Neural cell (in vitro differentiated cells): Measurements from ENCODE around the gene PXMP2. TPM values are rescaled to one million over a fixed set of nuclear protein-coding genes. Genes with fewer than 3 reads are reported as not detected.

ENCODE experiments used
- H2AFZ ChIP-seq: fragments of 200-600, 300-800 bp; sonication (generic), shearing (Covaris generic); 2 replicates; pipeline ENCODE4 v1.6.0; 2014; ENCODE audit warnings: low read depth, mild to moderate bottlenecking, antibody characterized with exemption, low read length, moderate library complexity
- H3F3A ChIP-seq: fragments of 200-600 bp; shearing (Covaris generic); 2 replicates; pipeline ENCODE4 v1.6.1; 2016; ENCODE audit warnings: mild to moderate bottlenecking, moderate library complexity, mixed read lengths, antibody characterized with exemption, low read length; ENCODE audit not compliant: insufficient read depth, poor library complexity, severe bottlenecking
- H3K27ac ChIP-seq: fragments of 200-600, 300-800 bp; sonication (generic), shearing (Covaris generic); 2 replicates; pipeline ENCODE4 v1.5.1; 2014; ENCODE audit warnings: mild to moderate bottlenecking, low read length, moderate library complexity
- H3K27me3 ChIP-seq: fragments of 300-800, 200-600 bp; sonication (generic), shearing (Covaris generic); 2 replicates; pipeline ENCODE4 v1.6.0; 2014; ENCODE audit warnings: mild to moderate bottlenecking, low read depth, low read length, moderate library complexity; ENCODE audit not compliant: insufficient read depth
- H3K36me3 ChIP-seq: fragments of 300-800, 200-600 bp; sonication (generic), shearing (Covaris generic); 2 replicates; pipeline ENCODE4 v1.5.1; 2014; ENCODE audit warnings: mild to moderate bottlenecking, antibody characterized with exemption, low read length, moderate library complexity; ENCODE audit not compliant: insufficient read depth
- H3K4me2 ChIP-seq: fragments of 300-800, 200-600 bp; sonication (generic), shearing (Covaris generic); 2 replicates; pipeline ENCODE4 v1.6.0; 2014; ENCODE audit warnings: mild to moderate bottlenecking, low read length
- H3K4me3 ChIP-seq: fragments of 300-800, 200-600 bp; sonication (generic), shearing (Covaris generic); 2 replicates; pipeline ENCODE4 v1.5.1; 2014; ENCODE audit warnings: mild to moderate bottlenecking, low read length, moderate library complexity
- H3K79me2 ChIP-seq: fragments of 200-600 bp; shearing (Covaris generic); replicated peaks from 2 replicates; pipeline ENCODE4 v1.6.0; 2014; ENCODE audit warnings: mild to moderate bottlenecking, low read length, moderate library complexity; ENCODE audit not compliant: insufficient read depth
- H3K9ac ChIP-seq: fragments of 300-800, 200-600 bp; sonication (generic), shearing (Covaris generic); 2 replicates; pipeline ENCODE4 v1.6.1; 2016; ENCODE audit warnings: mild to moderate bottlenecking, low read length, mixed read lengths
- H3K9me2 ChIP-seq: fragments of 200-600 bp; shearing (Covaris generic); 2 replicates; pipeline ENCODE4 v1.6.1; 2016; ENCODE audit warnings: mild to moderate bottlenecking, low read length, mixed read lengths; ENCODE audit not compliant: insufficient read depth
- H3K9me3 ChIP-seq: fragments of 200-600, 300-800 bp; sonication (generic), shearing (Covaris generic); 2 replicates; pipeline ENCODE4 v1.6.1; 2016; ENCODE audit warnings: mild to moderate bottlenecking, mixed run types, low read length, moderate library complexity, mixed read lengths
- H4K20me1 ChIP-seq: fragments of 200-600 bp; shearing (Covaris generic); 2 replicates; pipeline ENCODE4 v1.6.1; 2016; ENCODE audit warnings: mild to moderate bottlenecking, mixed run types; ENCODE audit not compliant: insufficient read depth
- CTCF ChIP-seq: fragments of 450-650 bp; IDR thresholded peaks from 2 replicates; pipeline ENCODE4 v1.5.1; 2014; ENCODE audit warnings: antibody characterized with exemption, mild to moderate bottlenecking, moderate library complexity; ENCODE audit not compliant: poor library complexity, severe bottlenecking
- EP300 ChIP-seq: fragments of 450-650 bp; conservative IDR thresholded peaks from 2 replicates; pipeline ENCODE4 v1.6.1; 2014; ENCODE audit warnings: antibody characterized with exemption, mild to moderate bottlenecking, moderate library complexity; ENCODE audit not compliant: poor library complexity, severe bottlenecking
- EZH2 ChIP-seq: fragments of 200-600, 300-800 bp; shearing (Covaris generic), sonication (generic); IDR thresholded peaks from 2 replicates; pipeline ENCODE4 v1.6.1; 2014; ENCODE audit warnings: antibody characterized with exemption, low read length, borderline replicate concordance, mild to moderate bottlenecking; ENCODE audit not compliant: insufficient read depth, poor library complexity, severe bottlenecking
- MXI1 ChIP-seq: fragments of 450-650 bp; conservative IDR thresholded peaks from 2 replicates; pipeline ENCODE4 v1.6.1; 2014; ENCODE audit warnings: antibody characterized with exemption, mild to moderate bottlenecking; ENCODE audit not compliant: poor library complexity, severe bottlenecking
- POLR2AphosphoS5 ChIP-seq: IDR thresholded peaks from 2 replicates; pipeline ENCODE4 v1.6.1; 2012
- RAD21 ChIP-seq: fragments of 450-650 bp; conservative IDR thresholded peaks from 2 replicates; pipeline ENCODE4 v1.6.1; 2014; ENCODE audit warnings: antibody characterized with exemption, mild to moderate bottlenecking, moderate library complexity
- REST ChIP-seq: IDR thresholded peaks from 2 replicates; pipeline ENCODE4 v1.6.1; 2012; ENCODE audit warnings: borderline replicate concordance
- SMC3 ChIP-seq: fragments of 450-650 bp; conservative IDR thresholded peaks from 2 replicates; pipeline ENCODE4 v1.6.1; 2014; ENCODE audit warnings: antibody characterized with exemption, mild to moderate bottlenecking, moderate library complexity; ENCODE audit not compliant: poor library complexity
- TAF1 ChIP-seq: IDR thresholded peaks from 2 replicates; pipeline ENCODE4 v1.6.1; 2012; ENCODE audit warnings: low read depth
- polyA plus RNA-seq: library from polyadenylated mRNA; depleted of rRNA; stranded (reverse); fragments of >200 nt; gene quantifications from 2 replicates; pipeline ENCODE4 v1.2.3, GENCODE V29; 2014

The PXMP2 gene
- polyA plus RNA-seq, 1 donor from 2014 or later = 95.8 TPM

- no peaks in the 10 kb centered on the region for H3K36me3 ChIP-seq
- TF ChIP-seq REST (no peak), CTCF (no peak)
Observed at GRCh38 chr12:132734206-132734605, 46.8 kb downstream of the PXMP2 start.

DNA sequence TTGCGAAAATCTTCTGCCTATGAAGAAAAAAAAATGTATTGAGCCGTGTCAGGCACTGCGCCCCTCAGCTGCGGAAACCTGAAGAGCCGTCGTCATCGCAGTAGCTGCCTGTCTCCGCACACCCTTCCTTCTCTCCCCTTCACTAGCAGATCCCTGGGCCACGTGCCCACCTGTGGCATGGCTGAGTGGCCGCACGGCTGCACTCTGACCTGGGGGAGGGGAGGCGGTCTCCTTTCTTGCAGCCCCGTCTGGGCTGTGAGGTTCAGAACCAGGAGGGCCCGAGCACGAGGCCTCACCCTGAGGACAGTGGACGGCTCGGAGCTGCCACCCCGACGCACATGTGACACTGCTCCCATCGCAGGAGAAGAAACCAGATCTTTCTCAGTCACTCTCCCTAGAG is 48.1 kb downstream of the PXMP2 start:
- H4K20me1 ChIP-seq = no peaks in the 10 kb centered on the region
- H3K9ac ChIP-seq = no peak overlapping the region
- no peaks in the 10 kb centered on the region for H3K27me3 ChIP-seq
- H3K27ac ChIP-seq = no peak overlapping the region
- H3K4me2 ChIP-seq = no peak overlapping the region
- no peaks in the 10 kb centered on the region for H3K79me2 ChIP-seq
- H2AFZ ChIP-seq = no peak overlapping the region
- no peak for TF ChIP-seq TAF1
- TF ChIP-seq EP300 = no peak
- TF ChIP-seq SMC3 = no peak
- TF ChIP-seq EZH2 = no peak
- TF ChIP-seq RAD21 = no peak
- no peak for TF ChIP-seq POLR2AphosphoS5
- no peak for TF ChIP-seq MXI1
- no peak for TF ChIP-seq CTCF
- TF ChIP-seq REST = no peak
- H3K4me3 ChIP-seq = no peak overlapping the region
- H3K9me3 ChIP-seq = no peaks in the 10 kb centered on the region
- H3F3A ChIP-seq = no peaks in the 10 kb centered on the region
- peaks cover 6% of the 10 kb centered on the region for H3K36me3 ChIP-seq
- H3K9me2 ChIP-seq = no peaks in the 10 kb centered on the region

More at GRCh38 chr12:132734206-132734605, 46.8 kb downstream of the PXMP2 start:
- H3K79me2 ChIP-seq = no peaks in the 10 kb centered on the region
- no peak overlapping the region for H3K4me3 ChIP-seq
- no peaks in the 10 kb centered on the region for H3F3A ChIP-seq
- H3K27ac ChIP-seq = no peak overlapping the region
- H3K27me3 ChIP-seq = no peaks in the 10 kb centered on the region
- no peak overlapping the region for H3K4me2 ChIP-seq
- H3K9me2 ChIP-seq = no peaks in the 10 kb centered on the region
- no peaks in the 10 kb centered on the region for H3K9me3 ChIP-seq
- no peak overlapping the region for H2AFZ ChIP-seq
- no peak overlapping the region for H3K9ac ChIP-seq
- H4K20me1 ChIP-seq = no peaks in the 10 kb centered on the region
